Pancreas (tissue), 10 donors: ENCODE measurements around the gene ADCY2. TPM values are rescaled to one million over a fixed set of nuclear protein-coding genes. Genes with fewer than 3 reads are reported as not detected.

Experiments
- ATAC-seq, 4 donors: fragments of 200-7000 bp; cut with Tn5 transposase; one replicate each; pipeline versions ENCODE4 v1.8.0 to v1.9.1; 2020; ENCODE audit warnings: mild to moderate bottlenecking in 4 of 4, moderate library complexity in 4 of 4
- DNase-seq, 6 donors: peaks; one replicate each; pipeline ENCODE4 v3.0.0-alpha.2; 2020
- FAIRE-seq: peaks from 2 replicates; lab custom pipeline; 2012; peaks lifted over from hg19 to GRCh38; lab: Jason Lieb, UNC
- H3K27ac ChIP-seq, 4 donors: fragments of 200-600 bp; sonication (generic); 1 replicate in 3 of 4; 2 replicates in 1 of 4; pipeline versions ENCODE4 v1.5.0 to v1.8.0; 2020
- H3K27me3 ChIP-seq, 4 donors: fragments of 200-600 bp; one replicate each; pipeline ENCODE4 v1.8.0; 2021
- H3K36me3 ChIP-seq, 3 donors: fragments of 200-600 bp; sonication (generic) in 1 of 3; one replicate each; pipeline versions ENCODE4 v1.5.0 to v1.8.0; 2020 to 2021
- H3K4me1 ChIP-seq, 3 donors: fragments of 200-600 bp; one replicate each; pipeline ENCODE4 v1.8.0; 2021
- H3K4me3 ChIP-seq, 4 donors: fragments of 200-600 bp; sonication (generic) in 2 of 4; one replicate each; pipeline versions ENCODE4 v1.5.0 to v1.8.0; 2020 to 2021
- H3K9me3 ChIP-seq, 4 donors: fragments of 200-600 bp; one replicate each; pipeline ENCODE4 v1.8.0; 2021
- CTCF ChIP-seq, 4 donors: fragments of 200-600 bp; sonication (generic) in 3 of 4; IDR thresholded peaks; one replicate each; pipeline versions ENCODE4 v1.5.0 to v1.8.0; 2021; ENCODE audit warnings: antibody characterized with exemption in 4 of 4
- WGBS, 2 donors: extraction: QIAGEN DNeasy Blood & Tissue Kit; methylation state at CpG; one replicate each; pipeline ENCODE4 v1.1.7; 2013; 5-methylcytosine and 5-hydroxymethylcytosine counted together
- intact Hi-C, 3 donors: fragments of 100-400 bp; cut with DNase I; formaldehyde crosslinking; loops; one replicate each; pipeline versions ENCODE4 v1.11.1 to v1.14.2; 2022
- polyA plus RNA-seq, 2 donors: library from polyadenylated mRNA; stranded (reverse); fragments of 200-250 nt; gene quantifications; one replicate each; pipeline ENCODE4 v1.2.3, GENCODE V29; 2013
- total RNA-seq, 6 donors: library from RNA; stranded (reverse); fragmentation: NEBNext Ultra II Directional in 4 of 6; extraction: Animal tissue kit (Norgen Biotek cat#: 25700) in 4 of 6; gene quantifications; one replicate each; pipeline versions ENCODE4 v1.2.1 to v1.2.4, GENCODE V29; 2021 to 2023
- donor health status: healthy with polysubstance abuse.
- donor health status: DM: no; HTN: no; CAD: no; lungs with moderate emphysema.
- donor health status: DM: no; HTN: no; CAD: no.
- donor health status: control.
- donor health status: control.
- donor health status: Bipolar disorder and iron deficiency.
- donor health status: DM: yes; HTN: yes; CAD: no.
- donor health status: DM: no; HTN: no; CAD: no.
- donor health status: DM: no; HTN: no; CAD: no.
- donor health status: DM: yes; HTN: yes; CAD: no.

Gene ADCY2
- total and polyA plus RNA-seq, 8 donors: 0.19 to 2.2 (median 0.50) TPM

DNA sequence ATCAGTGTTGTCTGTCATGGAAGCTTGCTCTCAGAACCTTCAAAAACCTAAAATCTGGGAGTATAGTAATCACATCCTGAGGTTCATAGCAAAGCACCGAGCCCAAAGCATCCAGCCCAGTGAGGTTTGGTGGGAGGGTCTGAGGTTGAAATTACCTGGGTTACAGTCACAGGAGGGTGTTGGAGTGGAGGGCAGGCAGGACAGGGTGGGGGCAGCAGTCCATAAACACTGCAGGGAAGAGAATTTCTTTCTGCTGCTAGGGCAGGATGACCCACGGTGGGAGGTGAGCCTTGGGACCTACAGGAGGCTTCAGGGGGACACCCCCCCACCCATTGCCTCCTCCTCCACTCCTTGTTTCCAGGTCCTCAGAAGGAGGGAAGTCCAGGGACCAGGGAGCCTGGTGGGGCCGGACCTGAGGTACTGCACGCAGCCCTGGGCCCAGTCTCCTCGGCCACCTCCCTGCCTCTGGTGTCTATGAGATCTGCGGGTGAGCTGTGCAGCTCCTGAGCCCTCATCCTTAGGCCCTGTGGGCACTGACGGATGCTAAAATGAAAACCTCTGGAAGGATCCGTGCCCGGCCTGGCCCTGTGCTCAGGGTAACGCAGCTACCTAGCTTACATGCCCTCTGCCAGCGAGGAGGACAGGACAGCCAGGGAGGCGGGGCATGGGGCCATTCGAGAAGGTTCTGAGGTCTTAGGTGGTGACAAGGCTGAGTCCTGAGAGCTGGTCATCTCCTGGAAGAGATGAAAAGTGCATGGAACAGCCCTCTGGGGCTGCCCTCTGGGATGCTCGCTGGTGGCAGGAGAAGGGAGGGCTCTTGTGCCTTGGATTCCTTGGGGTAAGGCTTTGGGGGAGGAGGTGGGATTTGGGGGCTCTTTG is 1.8 kb upstream of the ADCY2 start:
- WGBS, 2 donors: 81 to 88% methylated on average over 14 of the region's 14 CpGs
- H3K9me3 ChIP-seq: no peaks in the 10 kb centered on the region
- H3K27ac ChIP-seq: no peak overlapping the region
- intact Hi-C loops: no loop called here
- peaks cover 0 to 1% (median 0%) of the 10 kb centered on the region in 4 donors for H3K27me3 ChIP-seq
- DNase-seq: peak in 1 of 6 donors; percentile 54
- no peak for FAIRE-seq
- no peak for ATAC-seq
- no peak for TF ChIP-seq CTCF (IDR thresholded peaks at IDR 0.05)
- H3K36me3 ChIP-seq: no peaks in the 10 kb centered on the region
- H3K4me3 ChIP-seq: no peak overlapping the region
- H3K4me1 ChIP-seq: peaks cover 0 to 19% (median 0%) of the 10 kb centered on the region in 3 donors

GRCh38 chr5:7394889-7395431 is 978 bp upstream of the ADCY2 start:
- FAIRE-seq: no peak
- Histone ChIP-seq H3K9me3 (no peaks in the 10 kb centered on the region), H3K27ac (no peak overlapping the region), H3K27me3 (no peaks in the 10 kb centered on the region), H3K4me3 (no peak overlapping the region), H3K36me3 (no peaks in the 10 kb centered on the region), H3K4me1 (peaks cover 0 to 19% (median 0%) of the 10 kb centered on the region in 3 donors)
- TF ChIP-seq CTCF (IDR thresholded peaks at IDR 0.05): no peak
- intact Hi-C loops: no loop called here
- 48 to 53% methylated on average over 42 to 45 of the region's 45 CpGs for WGBS, 2 donors
- DNase-seq: peak in 2 of 6 donors; percentile 55 to 65
- ATAC-seq: no peak

GRCh38 chr5:7395432-7395946 is 449 bp upstream of the ADCY2 start:
- no peaks in the 10 kb centered on the region for H3K27me3 ChIP-seq
- FAIRE-seq: no peak
- DNase-seq: peak in 1 of 6 donors; percentile 79

DNA sequence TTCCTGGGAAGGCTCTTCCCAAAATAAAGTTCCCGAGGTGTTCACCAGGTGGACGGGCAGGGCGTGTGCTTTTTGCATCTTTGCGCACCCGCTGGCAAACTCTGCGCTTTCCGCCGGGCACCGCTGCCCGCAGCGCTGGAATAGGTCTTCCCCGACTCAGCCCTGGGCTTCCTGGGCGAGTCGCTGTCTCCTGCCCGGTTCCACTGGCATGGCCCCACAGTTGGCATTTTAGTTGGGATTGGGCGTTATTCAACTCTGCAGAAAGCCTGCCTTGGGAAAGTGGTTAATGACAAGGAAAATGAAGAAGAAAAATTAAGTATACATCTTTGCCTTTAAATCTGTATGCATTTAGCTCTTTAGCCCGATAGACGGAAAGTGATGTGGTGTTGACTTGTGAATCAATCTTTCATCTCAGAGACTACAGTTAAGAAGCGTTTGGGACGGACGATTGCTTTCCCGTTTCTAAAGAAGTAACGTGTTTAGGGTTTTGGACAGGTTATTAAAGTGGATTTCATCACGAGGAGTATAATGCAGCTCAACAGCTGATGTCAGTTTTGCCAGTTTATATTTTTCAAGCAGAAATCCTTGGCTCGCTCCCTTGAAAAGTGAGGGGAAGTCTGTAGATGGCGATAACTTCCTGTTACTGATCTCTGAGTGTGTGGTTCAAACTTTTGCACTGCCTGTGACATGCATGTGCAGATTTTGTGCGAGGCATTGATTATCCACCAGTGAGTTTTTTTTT is 946 bp downstream of the ADCY2 start:
- Histone ChIP-seq H3K4me3 (peak overlapping the region; percentile 12 to 48 (median 30)), H3K27me3 (no peaks in the 10 kb centered on the region), H3K4me1 (peaks cover 0 to 4% (median 0%) of the 10 kb centered on the region in 3 donors), H3K36me3 (no peaks in the 10 kb centered on the region), H3K27ac (no peak overlapping the region), H3K9me3 (no peaks in the 10 kb centered on the region)
- TF ChIP-seq CTCF (IDR thresholded peaks at IDR 0.05): no peak
- FAIRE-seq (peak; percentile 37), DNase-seq (peak in 1 of 6 donors; percentile 55), ATAC-seq (peak in 3 of 4 donors; percentile 54 to 60 (median 55))
- intact Hi-C loops: no loop called here
- WGBS, 2 donors: 3 to 4% methylated on average over 27 of the region's 27 CpGs

More at GRCh38 chr5:7395432-7395946, 449 bp upstream of the ADCY2 start:
- no peak for ATAC-seq
- Histone ChIP-seq H3K9me3 (no peaks in the 10 kb centered on the region), H3K27ac (no peak overlapping the region), H3K36me3 (no peaks in the 10 kb centered on the region), H3K4me3 (peak overlapping the region in 2 of 4 donors; percentile 33 to 40), H3K4me1 (peaks cover 0 to 18% (median 0%) of the 10 kb centered on the region in 3 donors)
- intact Hi-C loops: no loop called here
- 5 to 9% methylated on average over 29 to 31 of the region's 31 CpGs for WGBS, 2 donors
- TF ChIP-seq CTCF (IDR thresholded peaks at IDR 0.05): no peak
